DOHH2 (cell line): ENCODE measurements around the gene ADM.

Source experiments
- H3F3A ChIP-seq: fragments of 200-600 bp; sonication (generic), shearing (Covaris generic); 2 replicates; pipeline ENCODE4 v1.6.0; 2016; ENCODE audit warnings: antibody characterized with exemption, mild to moderate bottlenecking; ENCODE audit not compliant: control insufficient read depth, insufficient read depth
- H3K27ac ChIP-seq: fragments of 200-600 bp; sonication (generic); 2 replicates; pipeline ENCODE4 v1.5.1; 2014; ENCODE audit warnings: low read depth, mild to moderate bottlenecking, low read length, moderate library complexity
- H3K27me3 ChIP-seq: fragments of 200-600 bp; sonication (generic); 2 replicates; pipeline ENCODE4 v1.6.1; 2014; ENCODE audit warnings: mild to moderate bottlenecking, low read length, mixed read lengths; ENCODE audit not compliant: control insufficient read depth
- H3K36me3 ChIP-seq: fragments of 200-600 bp; sonication (generic); 2 replicates; pipeline ENCODE4 v1.6.1; 2014; ENCODE audit warnings: mild to moderate bottlenecking, low read length, moderate library complexity, mixed read lengths; ENCODE audit not compliant: control insufficient read depth
- H3K4me1 ChIP-seq: fragments of 200-600 bp; sonication (generic); 2 replicates; pipeline ENCODE4 v1.6.1; 2014; ENCODE audit warnings: mild to moderate bottlenecking, low read length, mixed read lengths; ENCODE audit not compliant: control insufficient read depth
- H3K4me2 ChIP-seq: fragments of 200-600 bp; sonication (generic); 2 replicates; pipeline ENCODE4 v1.6.0; 2014; ENCODE audit warnings: mild to moderate bottlenecking, low read length, moderate library complexity
- H3K4me3 ChIP-seq: fragments of 200-600 bp; sonication (generic); 2 replicates; pipeline ENCODE4 v1.5.1; 2014; ENCODE audit warnings: mild to moderate bottlenecking, low read length, mixed read lengths
- H3K79me2 ChIP-seq: fragments of 200-600 bp; sonication (generic); 2 replicates; pipeline ENCODE4 v1.6.1; 2014; ENCODE audit warnings: mild to moderate bottlenecking, low read length, mixed read lengths; ENCODE audit not compliant: control insufficient read depth
- H3K9me2 ChIP-seq: fragments of 200-600 bp; sonication (generic); replicated peaks from 2 replicates; pipeline ENCODE4 v1.6.1; 2014; ENCODE audit warnings: mild to moderate bottlenecking, low read length, mixed read lengths; ENCODE audit not compliant: control insufficient read depth
- H3K9me3 ChIP-seq: fragments of 200-600 bp; sonication (generic); 2 replicates; pipeline ENCODE4 v1.6.1; 2014; ENCODE audit warnings: antibody characterized with exemption, low read length, mixed read lengths; ENCODE audit not compliant: control insufficient read depth, insufficient read depth
- H4K20me1 ChIP-seq: fragments of 200-600 bp; sonication (generic); 2 replicates; pipeline ENCODE4 v1.6.0; 2014; ENCODE audit warnings: low read depth, mild to moderate bottlenecking, antibody characterized with exemption, low read length, moderate library complexity; ENCODE audit not compliant: control insufficient read depth, insufficient read depth
- EZH2phosphoT487 ChIP-seq: fragments of 200-600 bp; sonication (generic); IDR thresholded peaks from 2 replicates; pipeline ENCODE4 v1.6.1; 2017; ENCODE audit warnings: borderline replicate concordance, mild to moderate bottlenecking, antibody characterized with exemption, low read length, moderate library complexity, mixed read lengths
- TF ChIP-seq, protein P1 (sequence below): fragments of 200-600 bp; sonication (generic); IDR thresholded peaks from one replicate; pipeline ENCODE4 v1.5.1; 2014; ENCODE audit warnings: antibody characterized with exemption, mild to moderate bottlenecking, low read depth, low read length; ENCODE audit not compliant: poor library complexity, severe bottlenecking

The ADM gene

DNA sequence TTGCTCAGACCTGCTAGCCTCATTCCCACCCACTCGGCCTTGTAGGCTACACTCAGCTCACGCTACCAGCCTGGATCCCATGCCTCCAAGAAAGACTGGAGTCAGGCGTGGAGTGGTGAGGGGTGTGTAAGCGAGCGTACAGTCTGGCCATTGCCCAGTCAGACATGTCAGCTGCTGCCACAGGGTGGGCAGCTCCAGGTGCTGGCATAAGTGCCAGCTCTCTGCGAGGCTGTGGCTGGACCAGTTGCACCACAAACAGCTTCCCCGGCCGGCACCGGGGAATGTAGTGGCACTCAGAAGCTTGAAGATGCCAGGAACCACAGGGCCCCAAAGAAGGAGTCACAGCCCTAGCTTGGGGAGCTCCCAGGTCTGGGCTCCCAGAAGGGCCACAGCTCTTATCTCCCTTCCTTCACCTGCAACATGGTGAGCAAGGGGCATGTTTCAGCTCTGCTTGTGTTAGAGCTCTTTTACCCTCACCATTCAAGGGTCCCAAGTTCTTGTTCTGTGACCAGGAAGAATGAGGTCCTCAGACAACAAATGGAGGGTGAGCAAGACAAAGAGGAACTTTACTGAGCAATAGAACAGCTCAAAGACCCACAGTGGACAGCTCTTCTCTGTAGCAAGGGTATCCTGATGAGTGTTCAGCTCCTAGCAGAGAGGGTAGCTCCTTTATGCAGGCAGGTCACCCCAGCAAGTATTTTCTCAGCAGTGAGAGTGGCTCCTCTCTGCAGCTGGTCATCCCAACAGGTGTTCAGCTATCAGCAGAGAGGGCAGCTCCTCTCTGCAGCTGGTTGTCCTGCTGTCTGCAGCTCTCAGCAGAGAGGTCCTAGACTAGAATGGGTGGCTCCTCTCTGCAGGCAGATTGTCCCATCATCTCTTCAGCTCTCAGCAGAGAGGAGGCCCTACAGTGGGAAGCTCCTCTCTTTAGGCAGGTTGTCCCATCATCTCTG is 16.8 kb upstream of the ADM start:
- no peaks in the 10 kb centered on the region for H3K9me3 ChIP-seq
- H3K4me2 ChIP-seq: no peak overlapping the region
- H3K36me3 ChIP-seq: no peaks in the 10 kb centered on the region
- no peaks in the 10 kb centered on the region for H3K9me2 ChIP-seq
- H3K27me3 ChIP-seq: no peaks in the 10 kb centered on the region
- peaks cover 4% of the 10 kb centered on the region; the same call in 1 of the 2 replicates for H3F3A ChIP-seq
- H3K27ac ChIP-seq: no peak overlapping the region
- H3K79me2 ChIP-seq: peaks cover 1% of the 10 kb centered on the region; the same call in 1 of the 2 replicates
- TF ChIP-seq EZH2phosphoT487: no peak
- TF ChIP-seq, protein P1, sequence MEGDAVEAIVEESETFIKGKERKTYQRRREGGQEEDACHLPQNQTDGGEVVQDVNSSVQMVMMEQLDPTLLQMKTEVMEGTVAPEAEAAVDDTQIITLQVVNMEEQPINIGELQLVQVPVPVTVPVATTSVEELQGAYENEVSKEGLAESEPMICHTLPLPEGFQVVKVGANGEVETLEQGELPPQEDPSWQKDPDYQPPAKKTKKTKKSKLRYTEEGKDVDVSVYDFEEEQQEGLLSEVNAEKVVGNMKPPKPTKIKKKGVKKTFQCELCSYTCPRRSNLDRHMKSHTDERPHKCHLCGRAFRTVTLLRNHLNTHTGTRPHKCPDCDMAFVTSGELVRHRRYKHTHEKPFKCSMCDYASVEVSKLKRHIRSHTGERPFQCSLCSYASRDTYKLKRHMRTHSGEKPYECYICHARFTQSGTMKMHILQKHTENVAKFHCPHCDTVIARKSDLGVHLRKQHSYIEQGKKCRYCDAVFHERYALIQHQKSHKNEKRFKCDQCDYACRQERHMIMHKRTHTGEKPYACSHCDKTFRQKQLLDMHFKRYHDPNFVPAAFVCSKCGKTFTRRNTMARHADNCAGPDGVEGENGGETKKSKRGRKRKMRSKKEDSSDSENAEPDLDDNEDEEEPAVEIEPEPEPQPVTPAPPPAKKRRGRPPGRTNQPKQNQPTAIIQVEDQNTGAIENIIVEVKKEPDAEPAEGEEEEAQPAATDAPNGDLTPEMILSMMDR: no peak
- peaks cover 23% of the 10 kb centered on the region for H3K4me1 ChIP-seq
- H3K4me3 ChIP-seq: no peak overlapping the region
- no peaks in the 10 kb centered on the region for H4K20me1 ChIP-seq

DNA sequence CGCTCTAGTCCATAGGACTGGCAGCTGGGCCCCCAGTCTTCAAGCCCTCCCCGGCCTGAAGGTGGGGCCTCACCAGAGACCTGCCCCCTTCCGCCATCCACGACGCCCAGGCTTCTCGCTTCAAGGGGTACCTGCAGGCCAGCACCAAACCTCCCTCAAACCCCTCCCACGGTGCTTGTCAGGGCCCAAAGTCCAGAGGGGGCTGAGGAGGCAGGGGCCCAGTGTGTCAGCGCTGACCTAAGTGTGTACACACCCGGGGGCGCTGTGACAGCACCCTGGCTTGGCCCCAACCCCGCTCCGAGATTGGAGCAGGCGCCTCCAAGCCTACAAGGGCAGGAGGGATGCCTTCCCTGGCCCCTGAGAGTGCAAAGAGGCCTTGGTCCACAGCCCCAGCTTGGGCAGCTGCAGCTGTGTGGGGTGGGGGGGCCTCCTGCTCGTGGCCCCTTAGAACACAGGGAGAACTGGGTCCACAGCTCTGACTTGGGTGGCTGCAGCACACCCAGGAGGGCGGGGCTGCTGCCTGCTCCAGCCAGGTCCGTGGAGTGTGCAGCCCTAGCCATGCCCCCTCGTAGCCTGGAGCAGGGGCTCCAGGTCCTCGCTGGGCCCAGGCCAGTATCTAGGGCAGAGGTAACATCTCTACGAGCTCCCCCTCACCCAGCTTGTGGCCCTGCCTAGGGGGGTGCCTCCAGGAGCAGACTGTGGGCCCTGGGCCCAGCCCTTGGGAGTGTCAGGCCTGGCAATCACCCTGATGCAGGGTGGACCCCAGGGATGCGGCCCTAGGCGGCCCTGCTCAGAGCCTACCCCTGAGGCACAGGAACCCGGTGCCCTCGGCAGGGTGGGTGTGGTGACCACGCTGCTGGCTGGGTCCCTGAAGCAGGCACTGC is 15.8 kb upstream of the ADM start:
- H3K27me3 ChIP-seq: peaks cover 3% of the 10 kb centered on the region; the same call in 1 of the 2 replicates
- H3K9me2 ChIP-seq: no peaks in the 10 kb centered on the region
- H3K9me3 ChIP-seq: no peaks in the 10 kb centered on the region
- peaks cover 5% of the 10 kb centered on the region; the same call in 1 of the 2 replicates for H3K79me2 ChIP-seq
- peaks cover 4% of the 10 kb centered on the region; the same call in 1 of the 2 replicates for H3F3A ChIP-seq
- H3K36me3 ChIP-seq: no peaks in the 10 kb centered on the region
- H4K20me1 ChIP-seq: no peaks in the 10 kb centered on the region
- no peak overlapping the region for H3K4me3 ChIP-seq
- no peak overlapping the region for H3K27ac ChIP-seq
- no peak overlapping the region for H3K4me2 ChIP-seq
- TF ChIP-seq, protein P1: no peak
- peaks cover 28% of the 10 kb centered on the region for H3K4me1 ChIP-seq

DNA sequence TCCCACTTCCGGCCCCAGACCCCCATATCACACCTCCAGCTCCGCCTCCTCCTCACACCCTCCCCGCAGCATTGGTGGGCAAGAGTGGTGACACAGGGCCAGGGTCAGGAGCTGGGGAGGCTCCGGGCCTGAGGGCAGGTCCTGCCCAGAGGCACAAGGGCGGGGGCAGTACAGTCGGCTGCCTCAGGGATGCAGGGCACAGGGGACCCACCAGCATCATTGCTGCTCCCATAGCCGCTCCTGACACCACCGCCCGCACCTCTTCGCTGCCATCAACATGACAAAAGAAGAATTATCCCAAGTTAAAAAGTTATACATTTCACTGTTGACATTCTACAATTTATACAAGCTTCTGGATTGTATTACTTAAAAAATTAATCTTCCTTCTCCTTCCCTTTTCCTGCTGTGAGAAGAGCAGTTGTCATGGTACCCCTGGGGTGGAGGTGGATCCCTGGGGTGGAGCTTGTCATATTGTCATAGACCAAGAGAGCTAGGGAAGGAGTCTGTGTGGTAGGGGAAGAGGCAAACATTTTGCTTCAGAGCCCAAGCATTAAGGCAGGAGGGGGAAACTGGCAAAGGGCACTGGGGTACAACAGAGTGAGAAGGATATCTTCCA is 15.0 kb upstream of the ADM start:
- H3K36me3 ChIP-seq: no peaks in the 10 kb centered on the region
- TF ChIP-seq, protein P1: no peak
- TF ChIP-seq EZH2phosphoT487: no peak
- H3K4me2 ChIP-seq: no peak overlapping the region
- no peaks in the 10 kb centered on the region for H3K9me2 ChIP-seq
- H3K4me3 ChIP-seq: no peak overlapping the region
- peaks cover 10% of the 10 kb centered on the region for H3K27me3 ChIP-seq
- no peaks in the 10 kb centered on the region for H3K9me3 ChIP-seq
- no peaks in the 10 kb centered on the region for H4K20me1 ChIP-seq
- no peak overlapping the region for H3K27ac ChIP-seq
- H3K4me1 ChIP-seq: peaks cover 35% of the 10 kb centered on the region
- peaks cover 4% of the 10 kb centered on the region; the same call in 1 of the 2 replicates for H3F3A ChIP-seq
- peaks cover 5% of the 10 kb centered on the region; the same call in 1 of the 2 replicates for H3K79me2 ChIP-seq
